Ovary (tissue), 9 donors: Measurements from ENCODE around the gene HHEX. TPM values are rescaled to one million over a fixed set of nuclear protein-coding genes. Genes with fewer than 3 reads are reported as not detected.

Experiments used
- DNase-seq, 5 donors: peaks; one replicate each; pipeline ENCODE4 v3.0.0-alpha.2; 2019 to 2020
- H3K27ac ChIP-seq, 2 donors: fragments of 200-600 bp; one replicate each; pipeline versions ENCODE4 v1.5.1 to v1.8.0; 2019 to 2022
- H3K27me3 ChIP-seq: fragments of 200-600 bp; one replicate; pipeline ENCODE4 v1.8.0; 2022
- H3K36me3 ChIP-seq: fragments of 200-600 bp; sonication (generic); one replicate; pipeline ENCODE4 v1.5.1; 2019
- H3K4me1 ChIP-seq: one replicate; pipeline ENCODE4 v1.8.1; 2013; ENCODE audit warnings: mild to moderate bottlenecking, moderate library complexity; ENCODE audit not compliant: insufficient read depth
- H3K4me3 ChIP-seq: fragments of 200-600 bp; sonication (generic); one replicate; pipeline ENCODE4 v1.5.1; 2017
- H3K9me3 ChIP-seq, 2 donors: fragments of 200-600 bp in 1 of 2; sonication (generic) in 1 of 2; one replicate each; pipeline versions ENCODE4 v1.5.1 to v1.8.1; 2013 to 2019; ENCODE audit warnings: mild to moderate bottlenecking in 1 of 2, moderate library complexity in 1 of 2
- CTCF ChIP-seq, 3 donors: fragments of 450-650 bp in 2 of 3; fragments of 200-600 bp in 1 of 3; IDR thresholded peaks; one replicate each; pipeline versions ENCODE4 v1.5.1 to v1.8.0; 2016 to 2022; ENCODE audit warnings: antibody characterized with exemption in 3 of 3, mild to moderate bottlenecking in 1 of 3
- EP300 ChIP-seq: sonication (generic); formaldehyde crosslinking; IDR thresholded peaks from one replicate; pipeline ENCODE4 v1.6.1; 2017; ENCODE audit warnings: antibody characterized with exemption
- POLR2A ChIP-seq: fragments of 450-650 bp; IDR thresholded peaks from one replicate; pipeline ENCODE4 v1.6.1; 2017; ENCODE audit warnings: antibody characterized with exemption, mild to moderate bottlenecking, moderate library complexity
- WGBS, 3 donors: extraction: QIAGEN DNeasy Blood & Tissue Kit in 1 of 3; methylation state at CpG; one replicate each; pipeline versions ENCODE4 v1.1.5 to v1.1.7; 2013 to 2017; 5-methylcytosine and 5-hydroxymethylcytosine counted together
- intact Hi-C, 4 donors: fragments of 100-400 bp; cut with DNase I; formaldehyde crosslinking; loops; one replicate each; pipeline versions ENCODE4 v1.11.0 to v1.15.1; 2022 to 2023
- polyA plus RNA-seq, 2 donors: library from polyadenylated mRNA; stranded (reverse); fragments of 200-250 nt in 1 of 2; fragments of 350-450 nt in 1 of 2; fragmentation: Illumina TruSeq in 1 of 2; extraction: RNeasy Lipid Tissue Mini Kit (QIAGEN cat#74804) in 1 of 2; gene quantifications; one replicate each; pipeline ENCODE4 v1.2.3, GENCODE V29; 2013 to 2014
- total RNA-seq, 7 donors: library from RNA; depleted of rRNA in 2 of 7; stranded (reverse); fragments of >200 nt in 2 of 7; fragmentation: NEBNext Ultra II Directional in 3 of 7; extraction: Animal tissue kit (Norgen Biotek cat#: 25700) in 3 of 7; gene quantifications; one replicate each; pipeline versions ENCODE4 v1.1.0 to v1.2.4, GENCODE V29; 2016 to 2023
- donor health status: DM: no; HTN: no; CAD: no; lungs with moderate emphysema.
- donor health status: DM: no; HTN: no; CAD: no.
- donor health status: Bipolar disorder and iron deficiency.
- donor health status: DM: yes; HTN: yes; CAD: no.
- donor health status: DM: no; HTN: no; CAD: no.
- donor health status: DM: yes; HTN: yes; CAD: no.

The HHEX gene
- total and polyA plus RNA-seq, 9 donors, result 2.1 to 14.6 (median 4.2) TPM

DNA sequence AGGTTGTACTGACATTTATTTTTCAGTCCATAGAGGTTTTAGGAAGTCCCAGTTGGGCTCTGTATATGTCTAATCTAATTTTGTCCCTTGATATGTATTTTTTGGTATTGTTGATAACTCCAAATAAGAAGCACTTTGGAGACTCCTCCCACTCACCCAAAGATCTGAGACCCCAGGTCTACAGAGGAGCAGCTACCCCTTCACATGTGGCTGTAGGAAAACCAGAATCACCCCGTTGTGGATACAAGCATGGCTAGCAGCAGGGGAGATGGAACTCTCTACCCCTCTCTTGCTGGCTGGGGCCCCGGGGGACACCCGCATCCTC, 9.4 kb downstream of the HHEX start:
- peak overlapping the region; percentile 18 for H3K4me3 ChIP-seq
- 0 to 10% (median 5%) methylated on average over 3 of the region's 3 CpGs for WGBS, 3 donors
- no peak for TF ChIP-seq CTCF (IDR thresholded peaks at IDR 0.05)
- no peak for TF ChIP-seq EP300
- TF ChIP-seq POLR2A, result no peak
- intact Hi-C loops, result no loop called here
- H3K27ac ChIP-seq, result no peak overlapping the region
- H3K4me1 ChIP-seq, result no peaks in the 10 kb centered on the region
- no peaks in the 10 kb centered on the region for H3K36me3 ChIP-seq
- H3K9me3 ChIP-seq, result no peaks in the 10 kb centered on the region
- no peaks in the 10 kb centered on the region for H3K27me3 ChIP-seq
- no peak for DNase-seq

GRCh38 chr10:92699518-92700381, 10.0 kb downstream of the HHEX start:
- TF ChIP-seq POLR2A (no peak), EP300 (no peak), CTCF (IDR thresholded peaks at IDR 0.05) (no peak)
- H3K4me1 ChIP-seq, result no peaks in the 10 kb centered on the region
- intact Hi-C loops, result no loop called here
- H3K36me3 ChIP-seq, result no peaks in the 10 kb centered on the region
- DNase-seq, result no peak
- WGBS, 3 donors, result 1% methylated on average over 32 of the region's 32 CpGs
- no peak overlapping the region for H3K27ac ChIP-seq
- no peaks in the 10 kb centered on the region for H3K9me3 ChIP-seq
- H3K27me3 ChIP-seq, result no peaks in the 10 kb centered on the region
- peak overlapping the region; percentile 18 for H3K4me3 ChIP-seq

DNA sequence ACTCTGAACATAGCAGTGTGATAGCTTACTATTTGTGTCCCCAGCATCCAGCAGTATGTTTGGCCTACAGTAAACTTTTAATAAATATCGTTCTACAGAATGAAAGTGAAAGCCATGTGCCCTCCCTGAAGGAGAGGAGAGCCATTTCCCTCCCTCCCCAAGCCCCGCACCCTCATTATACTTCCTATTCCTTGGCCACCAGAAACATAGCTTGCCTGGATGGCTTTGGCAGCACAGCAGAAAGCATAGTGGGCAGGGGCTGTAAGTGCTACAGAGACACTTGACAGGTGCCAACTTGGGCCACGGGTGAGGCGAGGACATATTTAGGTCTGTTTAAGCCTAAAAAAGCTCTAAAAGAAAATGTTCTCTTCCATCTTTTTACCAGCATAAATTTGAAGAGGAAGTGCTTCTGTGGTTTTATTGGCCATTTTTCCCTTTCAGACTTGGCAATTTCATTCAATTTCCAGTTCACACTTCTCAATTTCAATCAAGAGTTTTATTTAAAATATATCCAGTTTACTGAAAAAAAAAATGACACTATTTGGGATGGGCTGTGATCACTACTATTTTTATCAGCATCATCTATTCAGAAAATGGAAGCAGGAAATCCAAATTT, 12.7 kb downstream of the HHEX start:
- no peaks in the 10 kb centered on the region for H3K36me3 ChIP-seq
- H3K9me3 ChIP-seq, result no peaks in the 10 kb centered on the region
- H3K27ac ChIP-seq, result no peak overlapping the region
- H3K27me3 ChIP-seq, result no peaks in the 10 kb centered on the region
- TF ChIP-seq POLR2A (no peak), EP300 (no peak), CTCF (IDR thresholded peaks at IDR 0.05) (no peak)
- WGBS, 3 donors, result 63 to 81% (median 73%) methylated on average over 4 of the region's 4 CpGs
- DNase-seq, result no peak
- no peak overlapping the region for H3K4me3 ChIP-seq
- intact Hi-C loops, result no loop called here
- no peaks in the 10 kb centered on the region for H3K4me1 ChIP-seq

DNA sequence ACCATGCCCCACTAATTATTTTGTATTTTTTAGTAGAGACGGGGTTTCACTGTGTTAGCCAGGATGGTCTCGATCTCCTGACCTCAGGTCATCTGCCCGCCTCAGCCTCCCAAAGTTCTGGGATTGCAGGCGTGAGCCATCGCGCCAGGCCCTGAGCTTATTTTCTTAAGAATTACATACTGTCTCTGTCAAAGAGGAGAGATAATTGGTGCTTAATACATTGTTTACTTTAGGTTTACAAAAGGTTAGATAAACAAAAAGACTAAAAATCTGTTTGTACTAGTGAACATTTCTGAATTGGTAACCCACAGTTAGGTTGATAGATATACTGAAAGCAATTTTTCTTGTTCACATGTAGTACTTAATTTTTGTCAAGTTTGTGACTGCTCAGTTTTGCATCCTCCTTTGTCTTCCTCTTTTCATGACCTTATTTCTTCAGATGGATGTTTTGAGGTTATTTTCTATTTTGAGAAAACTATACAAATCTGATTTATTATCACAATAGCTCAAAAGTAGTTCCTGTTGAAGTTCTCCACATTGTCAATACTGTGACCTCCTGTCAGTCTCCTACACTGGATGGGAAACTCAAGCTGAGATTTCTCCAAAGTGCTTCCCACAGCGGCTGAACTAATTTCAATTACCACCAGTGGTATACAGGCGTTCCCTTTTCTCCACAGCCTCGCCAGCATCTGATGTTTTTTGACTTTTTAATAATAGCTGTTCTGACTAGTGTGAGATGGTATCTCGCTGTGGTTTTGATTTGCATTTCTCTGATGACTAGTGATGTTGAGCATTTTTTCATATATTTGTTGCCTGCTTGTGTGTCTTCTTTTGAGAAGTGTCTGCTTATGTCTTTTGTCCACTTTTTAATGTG, 22.5 kb downstream of the HHEX start:
- H3K9me3 ChIP-seq, result no peaks in the 10 kb centered on the region
- no peak for DNase-seq
- intact Hi-C loops, result no loop called here
- H3K27me3 ChIP-seq, result no peaks in the 10 kb centered on the region
- no peaks in the 10 kb centered on the region for H3K36me3 ChIP-seq
- TF ChIP-seq EP300, result no peak
- TF ChIP-seq POLR2A, result no peak
- TF ChIP-seq CTCF (IDR thresholded peaks at IDR 0.05), result no peak
- H3K27ac ChIP-seq, result no peak overlapping the region
- H3K4me1 ChIP-seq, result no peaks in the 10 kb centered on the region
- H3K4me3 ChIP-seq, result no peak overlapping the region
- WGBS, 3 donors, result 64 to 73% (median 69%) methylated on average over 10 of the region's 10 CpGs
